Activated CD4-positive, alpha-beta T cell treated with anti-CD3 and anti-CD28 coated beads, Interleukin-2, amount 50 U/mL, for 24 hours (primary cell): Measurements from ENCODE around the gene SNRPA1.

ENCODE experiments used
- DNase-seq, 2 donors: peaks; one replicate each; pipeline ENCODE4 v3.0.0-alpha.2; 2020; ENCODE audit warnings: low read depth in 1 of 2, low spot score in 1 of 2

The SNRPA1 gene

GRCh38 chr15:101294731-101295606 is at the start of gene SNRPA1:
Gene SNRPA1 (minus strand): TSS chr15:101295248. CDS start chr15:101295178, 70 bp downstream.
- peak; percentile 95 to 96 for DNase-seq

- DNase-seq: no peak
These were observed 47.0 kb upstream of the SNRPA1 start for GRCh38 chr15:101342056-101342455.

GRCh38 chr15:101338502-101339057 is 43.5 kb upstream of the SNRPA1 start:
- DNase-seq: no peak

- no peak for DNase-seq
These were observed 42.9 kb upstream of the SNRPA1 start for GRCh38 chr15:101337976-101338375.

- peak; percentile 16 to 27 for DNase-seq
These were observed 39.1 kb upstream of the SNRPA1 start for GRCh38 chr15:101333907-101334789.

GRCh38 chr15:101332061-101332467 is 37.0 kb upstream of the SNRPA1 start:
- DNase-seq: no peak

- DNase-seq: no peak
These were observed 34.9 kb upstream of the SNRPA1 start for GRCh38 chr15:101329867-101330380.

GRCh38 chr15:101329309-101329863 is 34.3 kb upstream of the SNRPA1 start:
- no peak for DNase-seq

- no peak for DNase-seq
These were observed 33.0 kb upstream of the SNRPA1 start for GRCh38 chr15:101328001-101328400.

- no peak for DNase-seq
These were observed 32.2 kb upstream of the SNRPA1 start for GRCh38 chr15:101327147-101327740.

GRCh38 chr15:101326462-101327146 is 31.6 kb upstream of the SNRPA1 start:
- DNase-seq: no peak

GRCh38 chr15:101326026-101326315 is 30.9 kb upstream of the SNRPA1 start:
- no peak for DNase-seq

GRCh38 chr15:101325263-101326025 is 30.4 kb upstream of the SNRPA1 start:
- no peak for DNase-seq

- DNase-seq: no peak
These were observed 29.6 kb upstream of the SNRPA1 start for GRCh38 chr15:101324524-101325177.

GRCh38 chr15:101323793-101324523 is 28.9 kb upstream of the SNRPA1 start:
- no peak for DNase-seq

- DNase-seq: no peak
These were observed 27.9 kb upstream of the SNRPA1 start for GRCh38 chr15:101322854-101323477.

GRCh38 chr15:101322016-101322695 is 27.1 kb upstream of the SNRPA1 start:
- DNase-seq: no peak
